WTC11 (cell line): ENCODE data around the gene HIPK2. TPM values are rescaled to one million over a fixed set of nuclear protein-coding genes. Genes with fewer than 3 reads are reported as not detected.

Source experiments
- ATAC-seq: fragments of 200-7000 bp; cut with Tn5 transposase; 2 replicates; pipeline ENCODE4 v1.10.0; 2021; ENCODE audit warnings: mild to moderate bottlenecking, moderate library complexity
- CTCF ChIA-PET: fragments of 300-600 bp; sonication (Branson Sonifier 250); formaldehyde crosslinking; loops from one replicate; lab custom pipeline; 2021; ENCODE audit warnings: antibody characterized with exemption; lab: Charles Lee
- POLR2A ChIA-PET: fragments of 350-600 bp; sonication (Branson Sonifier 250); formaldehyde crosslinking; loops from one replicate; lab custom pipeline; 2021; ENCODE audit warnings: antibody characterized with exemption; lab: Charles Lee
- DNase-seq: peaks from one replicate; pipeline ENCODE4 v3.0.0; 2021; ENCODE audit warnings: low spot score
- H3K27ac Mint-ChIP-seq: 2 replicates; pipeline ENCODE4 v1.8.0; 2021; ENCODE audit warnings: mixed read lengths
- H3K27me3 Mint-ChIP-seq: 2 replicates; pipeline ENCODE4 v1.8.0; 2021; ENCODE audit warnings: low read depth, mild to moderate bottlenecking, moderate library complexity, mixed read lengths
- H3K36me3 Mint-ChIP-seq: 2 replicates; pipeline ENCODE4 v1.8.0; 2021; ENCODE audit warnings: mixed read lengths
- H3K4me1 Mint-ChIP-seq: 2 replicates; pipeline ENCODE4 v1.8.0; 2022; ENCODE audit warnings: mixed read lengths
- H3K4me3 Mint-ChIP-seq: 2 replicates; pipeline ENCODE4 v1.8.0; 2021; ENCODE audit warnings: mild to moderate bottlenecking, moderate library complexity, mixed read lengths
- H3K9me3 Mint-ChIP-seq: 2 replicates; pipeline ENCODE4 v1.8.0; 2021; ENCODE audit warnings: mixed read lengths
- ATF6 ChIP-seq: sonication (generic); formaldehyde crosslinking; IDR thresholded peaks from 2 replicates; pipeline ENCODE4 v1.8.1; 2023; ENCODE audit warnings: mild to moderate bottlenecking, missing genetic modification reagents
- CREM ChIP-seq: sonication (generic); formaldehyde crosslinking; IDR thresholded peaks from 2 replicates; pipeline ENCODE4 v1.8.1; 2022; ENCODE audit warnings: mild to moderate bottlenecking, missing genetic modification reagents, moderate library complexity
- GRHL2 ChIP-seq: fragments of 250-450 bp; sonication (Bioruptor Pico); IDR thresholded peaks from 2 replicates; pipeline ENCODE4 v1.8.0; 2022; ENCODE audit warnings: mild to moderate bottlenecking, moderate library complexity; ENCODE audit not compliant: insufficient replicate concordance, severe bottlenecking
- HMGA2 ChIP-seq: fragments of 250-450 bp; sonication (Bioruptor Pico); IDR thresholded peaks from 2 replicates; pipeline ENCODE4 v1.4.0; 2021; ENCODE audit warnings: mild to moderate bottlenecking, moderate library complexity
- MYBL2 ChIP-seq: sonication (generic); formaldehyde crosslinking; IDR thresholded peaks from 2 replicates; pipeline ENCODE4 v1.8.1; 2023; ENCODE audit warnings: mild to moderate bottlenecking, moderate library complexity, missing genetic modification reagents
- NFYB ChIP-seq: sonication (generic); formaldehyde crosslinking; conservative IDR thresholded peaks from 2 replicates; pipeline ENCODE4 v1.8.0; 2022; ENCODE audit warnings: low read depth, missing genetic modification reagents
- PRRX2 ChIP-seq: fragments of 250-450 bp; sonication (Bioruptor Pico); IDR thresholded peaks from 2 replicates; pipeline ENCODE4 v1.8.0; 2021; ENCODE audit warnings: mild to moderate bottlenecking
- RELA ChIP-seq: sonication (generic); formaldehyde crosslinking; IDR thresholded peaks from 2 replicates; pipeline ENCODE4 v1.8.1; 2022; ENCODE audit warnings: missing genetic modification reagents, mild to moderate bottlenecking, borderline replicate concordance
- SMAD4 ChIP-seq: sonication (generic); formaldehyde crosslinking; IDR thresholded peaks from 2 replicates; pipeline ENCODE4 v1.8.0; 2022; ENCODE audit warnings: mild to moderate bottlenecking, missing genetic modification reagents
- SOX15 ChIP-seq: fragments of 250-450 bp; sonication (Bioruptor Pico); IDR thresholded peaks from 2 replicates; pipeline ENCODE4 v1.9.0; 2021; ENCODE audit warnings: mild to moderate bottlenecking
- SP1 ChIP-seq: sonication (generic); formaldehyde crosslinking; conservative IDR thresholded peaks from 2 replicates; pipeline ENCODE4 v1.8.1; 2022; ENCODE audit warnings: missing genetic modification reagents
- TEAD1 ChIP-seq: sonication (generic); formaldehyde crosslinking; IDR thresholded peaks from 2 replicates; pipeline ENCODE4 v1.8.0; 2022; ENCODE audit warnings: mild to moderate bottlenecking, missing genetic modification reagents
- ZMAT4 ChIP-seq: fragments of 250-450 bp; sonication (Bioruptor Pico); IDR thresholded peaks from 2 replicates; pipeline ENCODE4 v1.9.0; 2021; ENCODE audit warnings: mild to moderate bottlenecking
- ZNF317 ChIP-seq: sonication (generic); formaldehyde crosslinking; IDR thresholded peaks from 2 replicates; pipeline ENCODE4 v1.8.1; 2023; ENCODE audit warnings: low read depth, mild to moderate bottlenecking, moderate library complexity, missing genetic modification reagents, borderline replicate concordance
- ZNF396 ChIP-seq: fragments of 250-450 bp; sonication (Bioruptor Pico); IDR thresholded peaks from 2 replicates; pipeline ENCODE4 v1.8.0; 2021; ENCODE audit warnings: mild to moderate bottlenecking, moderate library complexity, borderline replicate concordance
- ZNF532 ChIP-seq: fragments of 250-450 bp; sonication (Bioruptor Pico); IDR thresholded peaks from 2 replicates; pipeline ENCODE4 v1.9.0; 2021; ENCODE audit warnings: mild to moderate bottlenecking, borderline replicate concordance
- total RNA-seq: library from RNA; stranded (reverse); gene quantifications from 3 replicates; pipeline ENCODE4 v1.2.3, GENCODE V29; 2021
- TF ChIP-seq, protein P1 (sequence below): sonication (generic); formaldehyde crosslinking; IDR thresholded peaks from 2 replicates; pipeline ENCODE4 v1.8.0; 2023; ENCODE audit warnings: missing genetic modification reagents
- TF ChIP-seq, protein P2 (sequence below): sonication (generic); formaldehyde crosslinking; IDR thresholded peaks from 2 replicates; pipeline ENCODE4 v1.8.1; 2023; ENCODE audit warnings: mild to moderate bottlenecking, missing genetic modification reagents
- TF ChIP-seq, protein P3 (sequence below): sonication (generic); formaldehyde crosslinking; IDR thresholded peaks from 2 replicates; pipeline ENCODE4 v1.8.1; 2022; ENCODE audit warnings: low read depth, mild to moderate bottlenecking, moderate library complexity, missing genetic modification reagents, borderline replicate concordance
- TF ChIP-seq, protein P4 (sequence below): sonication (generic); formaldehyde crosslinking; IDR thresholded peaks from 2 replicates; pipeline ENCODE4 v1.8.1; 2022; ENCODE audit warnings: low read depth, missing genetic modification reagents, borderline replicate concordance

HIPK2 gene
- total RNA-seq, 1 experiment from 2014 or later = 25.3 TPM

GRCh38 chr7:139823959-139824521, 46.2 kb upstream of the HIPK2 start:
- H3K4me3 Mint-ChIP-seq = no peak overlapping the region
- H3K27ac Mint-ChIP-seq = no peak overlapping the region
- TF ChIP-seq SOX15 (CRISPR knock-in tag) (no peak), ATF6 (no peak), PRRX2 (no peak), ZNF532 (CRISPR knock-in tag) (no peak), SP1 (CRISPR knock-in tag) (no peak), RELA (CRISPR knock-in tag) (no peak), MYBL2 (CRISPR knock-in tag) (no peak), NFYB (CRISPR knock-in tag) (no peak), CREM (CRISPR knock-in tag) (no peak), GRHL2 (CRISPR knock-in tag) (no peak), TEAD1 (CRISPR knock-in tag) (no peak), ZNF317 (no peak), HMGA2 (CRISPR knock-in tag) (no peak), SMAD4 (CRISPR knock-in tag) (no peak), ZMAT4 (CRISPR knock-in tag) (no peak), ZNF396 (CRISPR knock-in tag) (no peak)
- TF ChIP-seq, protein P1, sequence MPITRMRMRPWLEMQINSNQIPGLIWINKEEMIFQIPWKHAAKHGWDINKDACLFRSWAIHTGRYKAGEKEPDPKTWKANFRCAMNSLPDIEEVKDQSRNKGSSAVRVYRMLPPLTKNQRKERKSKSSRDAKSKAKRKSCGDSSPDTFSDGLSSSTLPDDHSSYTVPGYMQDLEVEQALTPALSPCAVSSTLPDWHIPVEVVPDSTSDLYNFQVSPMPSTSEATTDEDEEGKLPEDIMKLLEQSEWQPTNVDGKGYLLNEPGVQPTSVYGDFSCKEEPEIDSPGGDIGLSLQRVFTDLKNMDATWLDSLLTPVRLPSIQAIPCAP (CRISPR knock-in tag) = no peak
- TF ChIP-seq, protein P2, sequence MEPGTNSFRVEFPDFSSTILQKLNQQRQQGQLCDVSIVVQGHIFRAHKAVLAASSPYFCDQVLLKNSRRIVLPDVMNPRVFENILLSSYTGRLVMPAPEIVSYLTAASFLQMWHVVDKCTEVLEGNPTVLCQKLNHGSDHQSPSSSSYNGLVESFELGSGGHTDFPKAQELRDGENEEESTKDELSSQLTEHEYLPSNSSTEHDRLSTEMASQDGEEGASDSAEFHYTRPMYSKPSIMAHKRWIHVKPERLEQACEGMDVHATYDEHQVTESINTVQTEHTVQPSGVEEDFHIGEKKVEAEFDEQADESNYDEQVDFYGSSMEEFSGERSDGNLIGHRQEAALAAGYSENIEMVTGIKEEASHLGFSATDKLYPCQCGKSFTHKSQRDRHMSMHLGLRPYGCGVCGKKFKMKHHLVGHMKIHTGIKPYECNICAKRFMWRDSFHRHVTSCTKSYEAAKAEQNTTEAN = no peak
- TF ChIP-seq, protein P3, sequence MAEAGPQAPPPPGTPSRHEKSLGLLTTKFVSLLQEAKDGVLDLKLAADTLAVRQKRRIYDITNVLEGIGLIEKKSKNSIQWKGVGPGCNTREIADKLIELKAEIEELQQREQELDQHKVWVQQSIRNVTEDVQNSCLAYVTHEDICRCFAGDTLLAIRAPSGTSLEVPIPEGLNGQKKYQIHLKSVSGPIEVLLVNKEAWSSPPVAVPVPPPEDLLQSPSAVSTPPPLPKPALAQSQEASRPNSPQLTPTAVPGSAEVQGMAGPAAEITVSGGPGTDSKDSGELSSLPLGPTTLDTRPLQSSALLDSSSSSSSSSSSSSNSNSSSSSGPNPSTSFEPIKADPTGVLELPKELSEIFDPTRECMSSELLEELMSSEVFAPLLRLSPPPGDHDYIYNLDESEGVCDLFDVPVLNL (CRISPR knock-in tag) = no peak
- TF ChIP-seq, protein P4, sequence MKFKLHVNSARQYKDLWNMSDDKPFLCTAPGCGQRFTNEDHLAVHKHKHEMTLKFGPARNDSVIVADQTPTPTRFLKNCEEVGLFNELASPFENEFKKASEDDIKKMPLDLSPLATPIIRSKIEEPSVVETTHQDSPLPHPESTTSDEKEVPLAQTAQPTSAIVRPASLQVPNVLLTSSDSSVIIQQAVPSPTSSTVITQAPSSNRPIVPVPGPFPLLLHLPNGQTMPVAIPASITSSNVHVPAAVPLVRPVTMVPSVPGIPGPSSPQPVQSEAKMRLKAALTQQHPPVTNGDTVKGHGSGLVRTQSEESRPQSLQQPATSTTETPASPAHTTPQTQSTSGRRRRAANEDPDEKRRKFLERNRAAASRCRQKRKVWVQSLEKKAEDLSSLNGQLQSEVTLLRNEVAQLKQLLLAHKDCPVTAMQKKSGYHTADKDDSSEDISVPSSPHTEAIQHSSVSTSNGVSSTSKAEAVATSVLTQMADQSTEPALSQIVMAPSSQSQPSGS (CRISPR knock-in tag) = no peak
- H3K9me3 Mint-ChIP-seq = no peaks in the 10 kb centered on the region
- no peaks in the 10 kb centered on the region; the same call in 1 of the 2 replicates for H3K27me3 Mint-ChIP-seq
- no peak for DNase-seq
- no peak for ATAC-seq
- H3K36me3 Mint-ChIP-seq = no peaks in the 10 kb centered on the region
- CTCF ChIA-PET = interaction anchor here (1.4 kb wide), 1 partner anchor 178 kb away, joined by 8 read pairs; no protein-coding TSS in a partner anchor
- no peaks in the 10 kb centered on the region for H3K4me1 Mint-ChIP-seq
- POLR2A ChIA-PET = no interaction called here
